Vein endothelial cell (primary cell): ENCODE results near the gene PRDM2. TPM values are rescaled to one million over a fixed set of nuclear protein-coding genes. Genes with fewer than 3 reads are reported as not detected.

Experiments used
- small RNA-seq: library from RNA; depleted of rRNA; stranded (forward); fragments of <200 nt; gene quantifications from one replicate; pipeline ENCODE3, GENCODE V24; 2012
- total RNA-seq: library from RNA; depleted of rRNA; stranded (reverse); fragments of >200 nt; gene quantifications from 2 replicates; pipeline ENCODE4 v1.2.3, GENCODE V29; 2012

Gene PRDM2
- 15.2 and 15.4 TPM in 2 replicates for total RNA-seq

GRCh38 chr1:13699936-13700520 lies at the start of gene PRDM2:
Gene PRDM2 (plus strand): TSS chr1:13700188. CDS start chr1:13715606, 15,418 bp downstream.

Small RNAs within 50 kb of the gene (small RNA-seq; reads per million reads assigned to genes)
- gene RF00564 = not detected

Other genes starting within 250 kb of the PRDM2 start
- gene LRRC38, start 186.2 kb upstream of the PRDM2 start, total RNA-seq = not detected in 2 replicates
- gene PDPN, start 116.4 kb upstream of the PRDM2 start, total RNA-seq = 0.33 TPM in 1 of 2 replicates, not detected in the other